Pulmonary artery endothelial cell (primary cell): Measurements from ENCODE around the gene SPDYE2. TPM values are rescaled to one million over a fixed set of nuclear protein-coding genes. Genes with fewer than 3 reads are reported as not detected.
"Not testable (repeated sequence)": the region's sequence is repeated elsewhere in the genome, so short reads cannot be mapped to it uniquely, and the experiment has no call there.

Source experiments
- DNase-seq: peaks from one replicate; pipeline ENCODE4 v3.0.0-alpha.2; 2011; ENCODE audit warnings: low read depth, low spot score
- total RNA-seq: library from RNA; depleted of rRNA; stranded (reverse); fragments of >200 nt; gene quantifications from 2 replicates; pipeline ENCODE4 v1.2.3, GENCODE V29; 2014

SPDYE2 gene
- total RNA-seq, 1 donor from 2014 or later = not detected

DNA sequence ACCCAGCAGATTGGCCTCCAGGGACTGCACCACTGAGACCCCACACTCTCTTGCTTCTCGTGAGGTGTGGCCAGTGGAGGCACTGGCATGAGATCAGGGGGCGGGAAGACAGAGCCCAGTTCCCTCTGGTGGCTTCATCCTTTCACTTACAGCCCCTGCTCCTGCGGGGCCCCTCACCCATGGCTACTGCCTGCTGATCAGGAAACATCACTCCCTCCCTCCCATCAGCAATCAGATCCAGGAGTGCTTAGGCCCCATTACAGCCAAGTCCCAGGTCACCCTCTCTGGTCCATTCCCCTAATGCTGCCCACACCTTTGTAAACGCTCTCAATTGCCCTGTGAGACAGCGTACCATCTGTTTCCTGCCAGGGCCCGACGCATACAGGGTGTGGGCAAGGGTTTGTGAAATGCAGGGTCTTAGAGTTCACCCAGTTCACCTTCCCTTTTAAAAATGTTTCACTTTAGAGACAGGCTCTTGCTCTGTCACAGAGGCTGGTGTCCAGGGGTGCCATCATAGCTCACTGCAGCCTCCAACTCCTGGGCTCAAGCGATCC, 15.9 kb upstream of the SPDYE2 start:
- not testable (repeated sequence) for DNase-seq

DNA sequence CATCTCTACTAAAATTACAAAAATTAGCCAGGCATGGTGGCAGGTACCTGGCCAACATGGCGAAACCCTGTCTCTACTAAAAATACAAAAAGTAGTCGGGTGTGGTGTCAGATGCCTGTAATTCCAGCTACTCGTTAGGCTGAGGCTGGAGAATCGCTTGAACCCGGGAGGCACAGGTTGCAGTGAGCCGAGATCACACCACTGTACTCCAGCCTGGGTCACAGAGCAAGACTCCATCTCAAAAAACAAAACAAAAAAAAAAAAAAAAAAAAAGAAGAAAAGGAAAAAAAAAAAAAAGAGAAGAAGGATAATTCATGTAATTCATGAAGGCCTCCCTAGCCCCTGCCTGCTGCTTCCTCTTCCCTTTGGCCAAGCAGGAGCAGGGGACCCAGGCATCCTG, 10.4 kb upstream of the SPDYE2 start:
- not testable (repeated sequence) for DNase-seq

DNA sequence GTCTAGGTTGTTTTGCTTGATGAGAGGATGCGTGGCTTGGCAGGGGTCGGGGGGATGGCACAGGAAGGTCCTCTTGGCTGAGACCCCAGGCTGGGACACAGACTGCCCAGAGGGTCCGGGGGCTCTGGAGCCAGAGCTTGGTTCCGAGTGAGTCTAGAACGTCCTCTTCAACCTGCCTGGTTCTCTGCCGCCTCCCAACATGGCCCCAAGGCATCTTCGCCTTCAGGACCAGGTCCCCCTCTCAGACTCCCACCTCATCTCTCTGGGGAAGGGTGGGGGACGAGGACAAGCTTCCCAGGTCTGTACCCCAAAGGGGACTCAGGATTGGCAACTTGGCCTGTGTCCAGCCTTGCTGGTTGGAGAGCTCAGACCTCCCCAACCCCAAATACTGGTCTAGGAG, 8.9 kb upstream of the SPDYE2 start:
- not testable (repeated sequence) for DNase-seq

GRCh38 chr7:102542771-102543170, 8.3 kb upstream of the SPDYE2 start:
- not testable (repeated sequence) for DNase-seq

DNA sequence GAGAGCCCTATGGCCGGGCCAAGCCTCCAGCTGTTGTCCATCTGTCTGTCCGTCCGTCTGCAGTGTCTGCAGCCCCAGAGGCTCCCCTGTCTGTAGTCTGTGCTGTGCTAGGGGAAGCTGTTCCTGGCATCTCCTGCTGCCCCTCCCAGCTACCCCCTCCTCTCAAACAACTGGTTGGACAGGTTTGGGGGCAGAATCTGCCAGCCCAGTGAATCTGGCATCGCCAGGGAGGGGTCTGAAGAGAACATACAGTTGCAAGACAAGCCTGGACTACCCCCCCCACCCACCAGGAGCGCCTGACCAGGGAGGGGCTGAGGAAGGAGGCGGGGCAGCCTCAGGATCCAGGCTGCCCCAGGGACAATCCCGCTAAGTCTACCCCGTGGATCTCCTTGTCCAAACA, 7.4 kb upstream of the SPDYE2 start, which contains the start of gene UPK3BL2:
UPK3BL2 (minus strand) TSS at position 101 of the 400 bp plus-strand sequence; CDS start at position 41, 60 bp downstream.
- not testable (repeated sequence) for DNase-seq

- DNase-seq = not testable (repeated sequence)
Observed at GRCh38 chr7:102544372-102544771, 6.7 kb upstream of the SPDYE2 start.

- not testable (repeated sequence) for DNase-seq
Observed at GRCh38 chr7:102545288-102545687, 5.7 kb upstream of the SPDYE2 start.

DNA sequence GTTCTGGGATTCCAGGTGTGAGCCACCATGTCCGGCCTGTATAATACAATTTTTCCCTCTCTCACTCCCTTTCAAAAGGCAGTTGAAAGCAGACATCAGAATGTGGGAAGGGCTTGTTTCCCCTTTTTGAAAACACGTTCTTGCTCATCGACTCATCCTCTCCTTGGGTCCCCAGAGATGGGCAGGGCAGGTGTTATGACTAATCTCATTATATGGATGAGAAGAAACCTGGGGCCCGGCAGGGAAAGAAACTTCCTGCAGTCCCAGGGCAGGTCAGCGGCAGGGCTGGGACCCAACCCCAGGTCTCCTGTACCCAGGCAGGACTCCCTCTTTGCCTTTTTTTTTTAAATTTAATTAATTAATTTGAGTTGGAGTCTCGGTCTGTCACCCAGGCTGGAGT, 4.7 kb upstream of the SPDYE2 start:
- DNase-seq = not testable (repeated sequence)

DNA sequence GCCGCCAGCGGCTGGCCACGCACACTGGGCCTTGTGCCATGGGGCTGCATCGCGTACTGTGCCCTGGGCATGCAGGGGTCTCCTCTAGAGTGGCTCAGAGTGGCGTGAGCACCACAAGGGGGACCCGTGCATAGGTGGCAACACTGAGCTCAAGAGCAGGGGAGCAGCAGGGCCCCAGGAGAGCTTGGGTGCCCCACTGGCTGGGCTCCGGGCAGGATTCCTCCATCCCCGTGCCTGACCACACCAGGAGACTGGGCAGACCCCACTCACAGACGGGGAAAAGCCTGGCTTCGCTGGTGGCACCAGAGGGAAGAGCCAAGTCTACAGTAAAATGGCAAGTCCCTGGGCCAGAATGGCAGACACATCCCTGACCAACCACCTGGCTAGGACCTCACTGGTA, 17.6 kb downstream of the SPDYE2 start:
- not testable (repeated sequence) for DNase-seq

GRCh38 chr7:102572261-102573239, 21.5 kb downstream of the SPDYE2 start, which contains the start of gene POLR2J3:
TSS of gene POLR2J3 (minus strand) at chr7:102572583. CDS start at chr7:102572521, 62 bp downstream.
- peak; percentile 39 for DNase-seq

- DNase-seq = not testable (repeated sequence)
Observed at GRCh38 chr7:102574607-102575006, 23.6 kb downstream of the SPDYE2 start.

GRCh38 chr7:102576363-102576762, 25.3 kb downstream of the SPDYE2 start:
- not testable (repeated sequence) for DNase-seq

GRCh38 chr7:102577315-102578240, 26.6 kb downstream of the SPDYE2 start:
- DNase-seq = not testable (repeated sequence)

DNA sequence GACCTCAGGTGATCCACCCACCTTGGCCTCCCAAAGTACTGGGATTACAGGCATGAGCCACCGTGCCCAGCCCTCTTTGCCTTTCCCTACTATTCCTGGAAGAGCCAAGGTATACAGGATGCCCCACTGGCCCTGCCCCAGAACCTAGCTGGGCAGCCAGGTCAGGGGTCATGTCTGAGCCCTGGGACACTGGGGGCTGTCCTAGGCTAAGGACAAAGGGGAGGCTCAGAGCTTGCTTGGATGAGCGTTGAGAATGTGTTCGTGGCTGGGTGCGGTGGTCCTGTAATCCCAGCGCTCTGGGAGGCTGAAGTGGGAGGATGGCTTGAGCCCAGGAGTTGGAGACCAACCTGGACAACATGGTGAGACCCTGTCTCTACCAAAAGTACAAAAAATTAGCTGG, 27.5 kb downstream of the SPDYE2 start:
- not testable (repeated sequence) for DNase-seq

DNA sequence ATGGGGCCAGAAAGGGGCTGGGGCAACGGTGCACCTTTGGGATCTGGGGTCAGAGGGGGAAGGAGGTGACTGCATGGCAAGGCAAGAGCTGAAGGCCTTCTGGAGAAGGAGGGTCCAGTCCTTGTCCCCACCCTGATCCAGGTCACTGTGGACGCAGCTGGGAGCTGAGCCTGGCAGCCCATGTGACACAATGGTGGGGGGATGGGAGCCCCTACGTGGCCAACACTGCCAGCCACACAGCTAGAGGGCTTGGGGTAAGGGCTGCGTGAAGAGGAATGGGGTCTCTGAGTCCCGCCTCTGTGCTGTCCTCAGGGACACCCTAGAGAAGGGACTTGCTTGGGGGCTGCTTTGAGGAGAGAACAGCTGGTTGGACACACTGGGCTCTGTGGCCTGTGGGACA, 30.7 kb downstream of the SPDYE2 start:
- not testable (repeated sequence) for DNase-seq

- DNase-seq = not testable (repeated sequence)
Observed at GRCh38 chr7:102583495-102583894, 32.5 kb downstream of the SPDYE2 start.

DNA sequence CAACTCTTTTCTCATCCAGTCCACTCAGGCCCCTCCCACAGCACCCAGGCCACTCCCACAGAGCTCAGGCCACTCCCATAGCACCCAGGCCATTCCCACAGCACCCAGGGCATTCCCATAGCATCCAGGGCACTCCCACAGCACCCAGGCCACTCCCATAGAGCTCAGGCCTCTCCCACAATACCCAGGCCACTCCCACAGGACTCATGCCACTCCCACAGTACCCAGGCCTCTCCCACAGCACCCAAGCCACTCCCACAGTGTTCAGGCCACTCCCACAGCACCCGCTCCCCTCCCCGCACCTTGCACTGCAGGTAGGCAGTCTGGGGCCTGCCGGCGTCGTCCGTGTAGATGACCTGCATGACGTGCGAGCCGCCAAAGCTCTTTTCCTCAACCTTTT, 38.8 kb downstream of the SPDYE2 start:
- not testable (repeated sequence) for DNase-seq

DNA sequence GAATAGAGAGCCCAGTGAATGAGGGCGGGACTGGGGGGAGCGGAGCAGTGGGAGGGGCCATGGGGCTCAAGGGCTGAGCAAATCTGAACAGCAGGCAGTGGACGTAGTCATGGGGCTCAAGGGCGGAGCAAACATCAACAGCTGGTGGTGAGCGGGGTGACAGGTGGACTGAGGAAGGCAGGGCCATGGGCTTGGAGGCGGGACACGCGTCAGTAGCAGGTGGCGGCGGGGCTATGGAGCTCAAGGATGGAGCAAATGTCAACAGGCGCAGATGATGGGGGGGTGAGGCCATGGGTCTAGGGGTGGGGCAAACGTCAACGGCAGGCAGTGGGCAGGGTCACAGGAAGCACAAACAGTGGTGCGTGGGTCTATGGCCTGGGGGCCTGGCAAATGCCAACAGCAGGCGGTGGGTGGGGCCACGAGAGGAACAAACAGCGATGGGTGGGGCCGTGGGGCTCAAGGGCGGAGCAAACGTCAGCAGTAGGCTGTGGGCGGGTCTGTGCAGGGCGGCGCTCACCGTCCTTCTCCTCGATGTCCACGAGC, 41.5 kb downstream of the SPDYE2 start:
- DNase-seq = not testable (repeated sequence)

- not testable (repeated sequence) for DNase-seq
Observed at GRCh38 chr7:102593637-102594334, 42.8 kb downstream of the SPDYE2 start.

DNA sequence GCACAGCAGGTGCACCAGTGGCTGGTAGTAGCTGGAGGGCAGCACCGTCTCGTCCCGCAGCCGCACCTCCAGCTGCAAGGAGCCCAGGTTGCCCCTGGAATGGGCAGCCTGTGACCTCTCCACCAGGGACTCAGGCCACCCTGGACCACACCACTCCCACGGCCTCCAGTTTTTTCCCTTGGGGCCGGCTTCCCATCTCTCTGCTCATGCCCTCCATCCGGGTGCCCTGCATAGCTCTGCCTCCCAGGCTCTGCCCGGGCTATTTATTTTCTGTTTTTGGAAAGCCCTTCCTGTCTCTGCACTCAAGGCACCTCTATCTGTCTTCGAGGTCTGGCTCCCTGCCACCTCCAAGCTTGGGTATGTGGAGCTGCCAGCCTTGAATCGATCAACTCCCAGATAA, 45.0 kb downstream of the SPDYE2 start:
- DNase-seq = not testable (repeated sequence)
